ENCODE measurements around the gene MYL7. TPM values are rescaled to one million over a fixed set of nuclear protein-coding genes. Genes with fewer than 3 reads are reported as not detected.

Gene MYL7
- total RNA-seq, 1 experiment from 2014 or later = not detected

DNA sequence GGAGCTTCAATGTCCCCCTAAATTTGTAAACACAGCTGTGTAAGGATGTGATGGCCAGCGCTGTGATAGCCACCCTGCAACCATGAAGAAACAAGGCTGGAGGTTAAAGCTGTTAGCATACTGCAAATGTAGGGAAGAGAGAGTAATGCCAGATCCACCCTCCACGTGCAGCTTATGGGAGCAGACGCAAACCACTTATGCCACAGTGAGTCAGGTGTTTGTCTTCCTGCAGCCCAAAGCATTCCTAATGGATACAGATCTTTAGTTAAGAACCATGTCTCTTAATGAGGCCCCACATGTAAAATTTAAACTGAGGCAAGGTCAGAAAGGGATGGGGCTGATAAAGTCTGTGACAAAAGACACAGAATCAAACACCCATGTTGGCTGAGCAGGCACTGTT, 13.6 kb upstream of the MYL7 start:
- RAD21 ChIA-PET (ENCODE audit: low non-redundant PET in 1 of 2, low total read pairs in 2 of 2, uncharacterized antibody in 2 of 2, unreplicated experiment in 2 of 2) = no interaction called here
- no peak for DNase-seq (ENCODE audit: low read depth, low spot score)

More for the DNA sequence above, 13.6 kb upstream of the MYL7 start:
- Histone ChIP-seq H3K4me1 (ENCODE audit: control insufficient read depth in 1 of 2, insufficient read depth in 2 of 2, low read length in 2 of 2) (peaks cover 0 to 9% of the 10 kb centered on the region in 2 experiments; a peak in 2 of 4 replicates), H3K79me2 (ENCODE audit: insufficient read depth, low read length) (no peaks in the 10 kb centered on the region), H2AFZ (ENCODE audit: low read depth, low read length, poor library complexity, severe bottlenecking) (no peak overlapping the region), H3K4me2 (ENCODE audit: low read length) (no peak overlapping the region), H4K20me1 (ENCODE audit: insufficient read depth) (no peaks in the 10 kb centered on the region), H3K27me3 (ENCODE audit: insufficient read depth, low read length) (no peaks in the 10 kb centered on the region), H3K27ac (ENCODE audit: low read depth, low read length) (no peak overlapping the region), H3K9me2 (ENCODE audit: insufficient read depth) (no peaks in the 10 kb centered on the region), H3K9me3 (ENCODE audit: control insufficient read depth in 1 of 2, insufficient read depth in 1 of 2, low read depth in 1 of 2, low read length in 2 of 2) (no peaks in the 10 kb centered on the region), H3K36me3 (ENCODE audit: control insufficient read depth in 1 of 2, insufficient read depth in 2 of 2, low read length in 2 of 2) (no peaks in the 10 kb centered on the region), H3K9ac (ENCODE audit: low read length) (no peak overlapping the region), H3K4me3 (replicated peaks in 1 of 2; ENCODE audit: low read depth in 1 of 2, low read length in 2 of 2) (no peak overlapping the region)
- intact Hi-C loops (cut with micrococcal nuclease) = no loop called here
- ATAC-seq = no peak
- TF ChIP-seq EGR1 (IDR thresholded peaks at IDR 0.05; ENCODE audit: low read depth) (no peak), ZFX (IDR thresholded peaks at IDR 0.05) (no peak), SRF (IDR thresholded peaks at IDR 0.05; ENCODE audit: low read depth) (no peak), CEBPB (IDR thresholded peaks at IDR 0.05; ENCODE audit: low read depth) (no peak), ELF1 (IDR thresholded peaks at IDR 0.05; ENCODE audit: borderline replicate concordance, low read depth) (no peak), RAD21 (IDR thresholded peaks at IDR 0.05; ENCODE audit: low read depth) (no peak), FOSL1 (IDR thresholded peaks at IDR 0.05; ENCODE audit: low read depth) (no peak), CBX3 (IDR thresholded peaks at IDR 0.05; ENCODE audit: low read depth) (no peak), CTCF (IDR thresholded peaks at IDR 0.05 in 2 of 3, conservative IDR thresholded peaks at IDR 0.05 in 1 of 3; ENCODE audit: borderline replicate concordance in 1 of 3, insufficient read depth in 1 of 3, low read depth in 2 of 3, low read length in 2 of 3) (no peak), YY1 (IDR thresholded peaks at IDR 0.05; ENCODE audit: extremely low read depth, insufficient replicate concordance, low read depth, low read length) (no peak), SIN3A (IDR thresholded peaks at IDR 0.05; ENCODE audit: low read depth) (no peak), SP1 (IDR thresholded peaks at IDR 0.05; ENCODE audit: low read depth) (no peak), TCF7L2 (IDR thresholded peaks at IDR 0.05; ENCODE audit: borderline replicate concordance, extremely low read depth, insufficient read depth, insufficient read length) (no peak), MAX (IDR thresholded peaks at IDR 0.05) (no peak), EZH2phosphoT487 (IDR thresholded peaks at IDR 0.05; ENCODE audit: borderline replicate concordance) (no peak)
- CTCF ChIA-PET = no interaction called here
- no TSS peak for BruUV-seq (replicated peaks)
- POLR2A ChIA-PET = no interaction called here

Data from HCT116 (cell line).